ENCODE results near the gene TOMM20. TPM values are rescaled to one million over a fixed set of nuclear protein-coding genes. Genes with fewer than 3 reads are reported as not detected.

Gene TOMM20
- total RNA-seq, 4 donors from 2014 or later: 117 to 204 (median 157) TPM

GRCh38 chr1:235112297-235113182, 16.1 kb downstream of the TOMM20 start:
- WGBS, 2 donors: 91 to 92% methylated on average over 6 of the region's 6 CpGs
- peaks cover 46 to 53% of the 10 kb centered on the region in 2 donors for H3K36me3 ChIP-seq
- no peaks in the 10 kb centered on the region for H3K27me3 ChIP-seq
- H3K4me3 ChIP-seq (replicated peaks in 1 of 3): no peak overlapping the region
- intact Hi-C loops (cut with DNase I): no loop called here
- no peak for TF ChIP-seq POLR2A (IDR thresholded peaks at IDR 0.05)
- TF ChIP-seq CTCF (IDR thresholded peaks at IDR 0.05): no peak
- no peak for DNase-seq
- H3K4me1 ChIP-seq: no peaks in the 10 kb centered on the region
- no peaks in the 10 kb centered on the region for H3K9me3 ChIP-seq
- no peak overlapping the region for H3K27ac ChIP-seq

- TF ChIP-seq POLR2A (IDR thresholded peaks at IDR 0.05) (no peak), CTCF (IDR thresholded peaks at IDR 0.05) (no peak)
- WGBS, 2 donors: 96 to 99% methylated on average over 3 of the region's 3 CpGs
- no peak overlapping the region for H3K27ac ChIP-seq
- peaks cover 39 to 46% of the 10 kb centered on the region in 2 donors for H3K36me3 ChIP-seq
- H3K9me3 ChIP-seq: no peaks in the 10 kb centered on the region
- no peaks in the 10 kb centered on the region for H3K4me1 ChIP-seq
- no peak overlapping the region for H3K4me3 ChIP-seq (replicated peaks in 1 of 3)
- no peak for DNase-seq
- H3K27me3 ChIP-seq: no peaks in the 10 kb centered on the region
- intact Hi-C loops (cut with DNase I): no loop called here
Measured at GRCh38 chr1:235111107-235111506, 17.5 kb downstream of the TOMM20 start.

GRCh38 chr1:235108876-235109275, 19.8 kb downstream of the TOMM20 start:
- Histone ChIP-seq H3K4me1 (no peaks in the 10 kb centered on the region), H3K9me3 (no peaks in the 10 kb centered on the region), H3K27ac (no peak overlapping the region), H3K36me3 (peaks cover 35 to 39% of the 10 kb centered on the region in 2 donors), H3K27me3 (no peaks in the 10 kb centered on the region), H3K4me3 (replicated peaks in 1 of 3) (no peak overlapping the region)
- WGBS, 2 donors: 94 to 97% methylated on average over 11 of the region's 11 CpGs
- no peak for TF ChIP-seq CTCF (IDR thresholded peaks at IDR 0.05)
- TF ChIP-seq POLR2A (IDR thresholded peaks at IDR 0.05): no peak
- no peak for DNase-seq
- intact Hi-C loops (cut with DNase I): no loop called here

- intact Hi-C loops (cut with DNase I): no loop called here
- Histone ChIP-seq H3K36me3 (peaks cover 32 to 33% of the 10 kb centered on the region in 2 donors), H3K9me3 (no peaks in the 10 kb centered on the region), H3K4me3 (replicated peaks in 1 of 3) (no peak overlapping the region), H3K27ac (no peak overlapping the region), H3K4me1 (no peaks in the 10 kb centered on the region), H3K27me3 (no peaks in the 10 kb centered on the region)
- DNase-seq: no peak
- WGBS, 2 donors: 100% methylated on average over 1 of the region's 1 CpG
- TF ChIP-seq CTCF (IDR thresholded peaks at IDR 0.05) (no peak), POLR2A (IDR thresholded peaks at IDR 0.05) (no peak)
Measured at GRCh38 chr1:235108185-235108593, 20.4 kb downstream of the TOMM20 start.

All from thyroid gland (tissue), 4 donors.